Upper lobe of left lung (tissue), 6 donors: ENCODE measurements around the gene ERCC6L2. TPM values are rescaled to one million over a fixed set of nuclear protein-coding genes. Genes with fewer than 3 reads are reported as not detected.

ENCODE experiments used
- ATAC-seq, 2 donors: fragments of 200-7000 bp; cut with Tn5 transposase; one replicate each; pipeline ENCODE4 v1.9.1; 2022; ENCODE audit warnings: mild to moderate bottlenecking in 2 of 2, moderate library complexity in 2 of 2; ENCODE audit not compliant: low FRiP score in 2 of 2
- DNase-seq, 2 donors: peaks; one replicate each; pipeline ENCODE4 v3.0.0-alpha.2; 2019 to 2020
- H3K27ac ChIP-seq, 4 donors: fragments of 200-600 bp; sonication (generic); one replicate each; pipeline ENCODE4 v1.5.1; 2016 to 2019
- H3K27me3 ChIP-seq, 4 donors: fragments of 200-600 bp; sonication (generic); one replicate each; pipeline ENCODE4 v1.5.1; 2017 to 2019
- H3K36me3 ChIP-seq, 4 donors: fragments of 200-600 bp; sonication (generic); one replicate each; pipeline ENCODE4 v1.5.1; 2016 to 2019
- H3K4me1 ChIP-seq, 4 donors: fragments of 200-600 bp; sonication (generic); one replicate each; pipeline ENCODE4 v1.5.1; 2018 to 2019
- H3K4me3 ChIP-seq, 4 donors: fragments of 200-600 bp; sonication (generic); one replicate each; pipeline ENCODE4 v1.5.1; 2017 to 2019; ENCODE audit warnings: mild to moderate bottlenecking in 2 of 4, moderate library complexity in 1 of 4
- H3K9me3 ChIP-seq, 4 donors: fragments of 200-600 bp; sonication (generic); one replicate each; pipeline ENCODE4 v1.5.1; 2018 to 2019
- EP300 ChIP-seq, 4 donors: sonication (generic); formaldehyde crosslinking; IDR thresholded peaks; one replicate each; pipeline ENCODE4 v1.5.1; 2017; ENCODE audit warnings: antibody characterized with exemption in 4 of 4, control low read depth in 2 of 4
- POLR2A ChIP-seq, 4 donors: fragments of 450-650 bp; IDR thresholded peaks; one replicate each; pipeline ENCODE4 v1.5.1; 2016 to 2017; ENCODE audit warnings: antibody characterized with exemption in 4 of 4, mild to moderate bottlenecking in 2 of 4
- POLR2AphosphoS5 ChIP-seq, 2 donors: sonication (generic); formaldehyde crosslinking; IDR thresholded peaks; one replicate each; pipeline ENCODE4 v1.5.1; 2017; ENCODE audit warnings: antibody characterized with exemption in 2 of 2
- WGBS, 2 donors: methylation state at CpG; one replicate each; pipeline ENCODE4 v1.1.5; 2017 to 2018; 5-methylcytosine and 5-hydroxymethylcytosine counted together
- total RNA-seq, 6 donors: library from RNA; depleted of rRNA in 4 of 6; stranded (reverse); fragments of >200 nt in 4 of 6; gene quantifications; one replicate each; pipeline versions ENCODE4 v1.1.0 to v1.2.1, GENCODE V29; 2016 to 2021
- TF ChIP-seq, protein P1 (sequence below), 6 experiments: fragments of 450-650 bp in 4 of 6; fragments of 200-600 bp in 2 of 6; sonication (generic) in 2 of 6; IDR thresholded peaks; one replicate each; pipeline ENCODE4 v1.5.1; 2016 to 2019; ENCODE audit warnings: antibody characterized with exemption in 6 of 6
- donor health status: DM: no; HTN: no; CAD: no; lungs with moderate emphysema.
- donor health status: DM: no; HTN: yes; CAD: no; lungs with severe emphysema.

Gene ERCC6L2
- total RNA-seq, 6 donors from 2014 or later: 37.3 to 117 (median 67.8) TPM

DNA sequence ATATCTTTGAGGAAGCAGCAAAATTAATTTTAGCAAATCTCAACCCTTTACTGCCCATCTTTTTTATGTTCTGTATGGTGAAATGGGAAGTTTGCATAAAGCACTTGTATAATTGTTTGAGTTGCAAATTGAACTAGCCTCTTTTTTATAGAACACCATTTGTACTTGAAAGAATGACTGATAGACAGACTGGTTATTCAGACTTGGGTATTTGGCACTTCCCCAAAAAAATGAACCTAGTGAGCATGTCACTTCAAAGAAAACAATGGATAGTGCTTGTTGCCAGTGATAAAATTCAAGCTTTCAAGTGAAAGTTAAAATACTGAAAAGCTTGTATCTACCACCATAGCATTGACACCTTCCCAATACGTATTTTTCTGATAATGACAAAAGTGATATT, 115.8 kb downstream of the ERCC6L2 start:
- 95 to 100% methylated on average over 1 of the region's 1 CpG for WGBS, 2 donors
- Histone ChIP-seq H3K4me1 (no peaks in the 10 kb centered on the region), H3K27ac (no peak overlapping the region), H3K4me3 (no peak overlapping the region), H3K36me3 (no peaks in the 10 kb centered on the region), H3K27me3 (no peaks in the 10 kb centered on the region), H3K9me3 (no peaks in the 10 kb centered on the region)
- no peak for TF ChIP-seq EP300 (IDR thresholded peaks at IDR 0.05)
- TF ChIP-seq, protein P1, sequence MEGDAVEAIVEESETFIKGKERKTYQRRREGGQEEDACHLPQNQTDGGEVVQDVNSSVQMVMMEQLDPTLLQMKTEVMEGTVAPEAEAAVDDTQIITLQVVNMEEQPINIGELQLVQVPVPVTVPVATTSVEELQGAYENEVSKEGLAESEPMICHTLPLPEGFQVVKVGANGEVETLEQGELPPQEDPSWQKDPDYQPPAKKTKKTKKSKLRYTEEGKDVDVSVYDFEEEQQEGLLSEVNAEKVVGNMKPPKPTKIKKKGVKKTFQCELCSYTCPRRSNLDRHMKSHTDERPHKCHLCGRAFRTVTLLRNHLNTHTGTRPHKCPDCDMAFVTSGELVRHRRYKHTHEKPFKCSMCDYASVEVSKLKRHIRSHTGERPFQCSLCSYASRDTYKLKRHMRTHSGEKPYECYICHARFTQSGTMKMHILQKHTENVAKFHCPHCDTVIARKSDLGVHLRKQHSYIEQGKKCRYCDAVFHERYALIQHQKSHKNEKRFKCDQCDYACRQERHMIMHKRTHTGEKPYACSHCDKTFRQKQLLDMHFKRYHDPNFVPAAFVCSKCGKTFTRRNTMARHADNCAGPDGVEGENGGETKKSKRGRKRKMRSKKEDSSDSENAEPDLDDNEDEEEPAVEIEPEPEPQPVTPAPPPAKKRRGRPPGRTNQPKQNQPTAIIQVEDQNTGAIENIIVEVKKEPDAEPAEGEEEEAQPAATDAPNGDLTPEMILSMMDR (IDR thresholded peaks at IDR 0.05): no peak
- TF ChIP-seq POLR2AphosphoS5 (IDR thresholded peaks at IDR 0.05): no peak
- no peak for TF ChIP-seq POLR2A (IDR thresholded peaks at IDR 0.05)
- ATAC-seq (no peak), DNase-seq (no peak)

DNA sequence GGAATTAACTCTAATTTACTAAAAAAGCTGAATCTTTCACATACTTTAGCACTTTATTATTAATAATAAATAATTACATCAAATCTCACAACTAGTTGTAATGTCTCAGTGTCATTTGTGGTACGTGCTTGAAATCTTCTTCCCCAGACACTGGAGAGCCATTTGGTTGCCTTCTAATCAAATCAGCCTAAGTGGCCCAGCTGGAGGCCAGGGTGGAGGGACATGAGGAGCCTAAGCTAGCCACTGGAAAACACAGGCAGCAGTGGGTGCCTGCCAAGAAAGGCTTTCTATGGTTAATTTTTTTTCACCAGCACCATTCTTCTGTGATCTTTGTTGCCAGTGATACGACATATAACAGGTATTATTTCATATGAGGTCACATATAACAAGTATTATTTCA, 117.0 kb downstream of the ERCC6L2 start:
- no peaks in the 10 kb centered on the region for H3K27me3 ChIP-seq
- H3K9me3 ChIP-seq: no peaks in the 10 kb centered on the region
- H3K4me3 ChIP-seq: no peak overlapping the region
- H3K27ac ChIP-seq: no peak overlapping the region
- no peaks in the 10 kb centered on the region for H3K36me3 ChIP-seq
- H3K4me1 ChIP-seq: no peaks in the 10 kb centered on the region
- no peak for DNase-seq
- 95 to 98% methylated on average over 2 of the region's 2 CpGs for WGBS, 2 donors
- TF ChIP-seq, protein P1 (IDR thresholded peaks at IDR 0.05): no peak
- TF ChIP-seq POLR2AphosphoS5 (IDR thresholded peaks at IDR 0.05): no peak
- no peak for ATAC-seq

DNA sequence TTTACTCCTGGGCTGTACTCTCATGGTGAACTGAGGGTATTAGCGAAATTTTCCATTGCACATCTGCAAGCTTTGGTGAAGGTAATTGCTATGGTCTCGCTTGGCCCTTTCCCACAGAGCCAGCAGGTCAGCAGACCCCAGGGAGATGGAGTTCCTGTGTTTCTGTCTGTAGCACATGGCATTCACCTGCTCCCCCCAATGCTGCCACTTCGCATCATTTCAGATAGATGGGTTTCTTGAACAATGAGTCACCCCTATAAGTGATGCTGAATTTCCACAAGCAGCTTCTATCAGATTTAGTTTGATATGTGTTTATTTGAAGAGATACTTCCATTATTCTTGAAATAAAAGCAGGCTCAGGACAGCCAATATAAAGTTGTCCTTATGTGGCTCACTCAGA, 117.8 kb downstream of the ERCC6L2 start:
- no peaks in the 10 kb centered on the region for H3K36me3 ChIP-seq
- H3K27me3 ChIP-seq: no peaks in the 10 kb centered on the region
- TF ChIP-seq POLR2A (IDR thresholded peaks at IDR 0.05) (no peak), EP300 (IDR thresholded peaks at IDR 0.05) (no peak), POLR2AphosphoS5 (IDR thresholded peaks at IDR 0.05) (no peak)
- TF ChIP-seq, protein P1 (IDR thresholded peaks at IDR 0.05): no peak
- no peak for ATAC-seq
- no peak overlapping the region for H3K27ac ChIP-seq
- H3K9me3 ChIP-seq: no peaks in the 10 kb centered on the region
- H3K4me3 ChIP-seq: no peak overlapping the region
- no peaks in the 10 kb centered on the region for H3K4me1 ChIP-seq
- WGBS, 2 donors: 96 to 100% methylated on average over 3 of the region's 3 CpGs
- no peak for DNase-seq

DNA sequence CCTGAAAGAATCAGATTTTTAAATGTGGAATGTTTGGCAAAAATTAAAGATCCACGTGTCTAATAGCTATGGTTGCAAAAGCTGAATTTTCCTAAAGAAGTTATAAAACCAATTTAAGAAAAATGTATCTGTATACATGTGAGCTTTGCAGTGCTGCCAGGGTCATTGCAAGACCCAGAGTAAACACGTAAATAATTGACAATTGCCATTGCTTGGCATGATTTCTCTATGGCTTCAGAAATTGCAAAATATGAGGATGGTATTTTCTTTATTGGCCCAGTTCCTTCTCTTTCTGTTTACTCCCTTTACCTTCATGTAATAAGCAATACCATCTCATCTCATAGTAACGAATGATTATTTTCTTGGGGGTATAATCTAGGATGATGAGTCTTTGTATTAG, 123.9 kb downstream of the ERCC6L2 start:
- H3K36me3 ChIP-seq: peaks cover 0 to 4% (median 0%) of the 10 kb centered on the region in 4 donors
- TF ChIP-seq POLR2AphosphoS5 (IDR thresholded peaks at IDR 0.05): no peak
- TF ChIP-seq POLR2A (IDR thresholded peaks at IDR 0.05): no peak
- TF ChIP-seq, protein P1 (IDR thresholded peaks at IDR 0.05): no peak
- TF ChIP-seq EP300 (IDR thresholded peaks at IDR 0.05): no peak
- DNase-seq (no peak), ATAC-seq (no peak)
- peaks cover 0 to 6% (median 0%) of the 10 kb centered on the region in 4 donors for H3K9me3 ChIP-seq
- 88 to 91% methylated on average over 3 of the region's 3 CpGs for WGBS, 2 donors
- no peaks in the 10 kb centered on the region for H3K4me1 ChIP-seq
- no peak overlapping the region for H3K4me3 ChIP-seq
- no peak overlapping the region for H3K27ac ChIP-seq
- H3K27me3 ChIP-seq: no peaks in the 10 kb centered on the region

DNA sequence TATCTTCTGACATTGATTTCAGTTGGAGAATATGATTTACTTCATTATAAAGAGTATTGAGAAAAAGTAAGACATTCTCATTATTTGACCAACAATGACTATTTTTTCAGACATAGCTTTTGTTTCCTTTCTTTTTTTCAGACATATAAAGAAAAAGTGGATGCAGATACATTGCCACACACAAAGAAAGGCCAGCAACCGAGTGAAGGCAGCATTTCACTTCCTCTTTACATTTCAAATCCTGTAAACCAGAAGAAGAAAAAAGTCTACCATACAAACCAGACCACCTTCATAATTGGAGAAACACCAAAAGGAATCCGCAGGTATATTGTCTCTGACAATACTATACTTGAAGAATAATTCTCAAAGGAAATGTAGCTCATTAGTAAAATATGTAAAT, 128.9 kb downstream of the ERCC6L2 start:
- no peak overlapping the region for H3K4me3 ChIP-seq
- TF ChIP-seq, protein P1 (IDR thresholded peaks at IDR 0.05): no peak
- TF ChIP-seq POLR2A (IDR thresholded peaks at IDR 0.05): no peak
- TF ChIP-seq POLR2AphosphoS5 (IDR thresholded peaks at IDR 0.05): no peak
- TF ChIP-seq EP300 (IDR thresholded peaks at IDR 0.05): no peak
- peaks cover 0 to 6% (median 0%) of the 10 kb centered on the region in 4 donors for H3K9me3 ChIP-seq
- H3K27ac ChIP-seq: no peak overlapping the region
- DNase-seq (no peak), ATAC-seq (no peak)
- 73 to 91% methylated on average over 2 of the region's 2 CpGs for WGBS, 2 donors
- H3K4me1 ChIP-seq: peaks cover 0 to 6% (median 0%) of the 10 kb centered on the region in 4 donors
- H3K36me3 ChIP-seq: peaks cover 0 to 39% (median 6%) of the 10 kb centered on the region in 4 donors
- no peaks in the 10 kb centered on the region for H3K27me3 ChIP-seq
